ENCODE results near the gene SON.

SON gene

DNA sequence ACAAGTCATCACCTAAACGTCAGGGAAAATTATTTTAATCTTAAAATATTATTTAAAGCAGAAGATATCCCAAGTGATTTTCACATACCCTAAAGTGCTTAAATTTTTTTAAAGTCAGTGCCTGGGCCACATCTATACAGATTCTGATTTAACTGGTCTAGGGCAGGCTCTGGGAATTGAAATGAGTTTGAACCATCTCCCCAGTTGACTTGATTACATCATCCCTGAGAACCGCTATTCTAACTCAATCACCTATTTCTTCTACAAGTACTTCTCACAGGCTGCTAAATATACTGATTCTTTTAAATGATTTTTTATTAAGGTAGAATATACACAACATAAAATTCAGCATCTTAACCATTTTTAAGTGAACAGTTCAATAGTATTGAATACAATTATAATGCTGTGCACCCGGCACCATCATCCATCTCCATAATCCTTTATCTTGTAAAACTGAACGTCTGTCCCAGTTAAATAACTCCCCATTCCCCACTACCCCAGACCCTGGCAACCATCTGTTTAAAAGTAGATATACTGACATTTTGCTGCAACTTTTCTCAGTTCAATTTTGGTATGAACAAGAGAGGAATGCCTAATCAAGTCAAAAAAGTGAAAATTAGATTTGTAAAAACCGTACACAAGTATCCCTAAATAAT lies 20.4 kb upstream of the SON start:
- in situ Hi-C loops (cut with HindIII; ENCODE audit: low pct_unique_long_range_greater_than_20kb, low sequenced_read_pairs), result no loop called here
- DNase-seq (ENCODE audit: low read depth in 1 of 2, low spot score in 1 of 2), result no peak
- TF ChIP-seq JUND (IDR thresholded peaks at IDR 0.05; ENCODE audit: low read depth), result no peak

DNA sequence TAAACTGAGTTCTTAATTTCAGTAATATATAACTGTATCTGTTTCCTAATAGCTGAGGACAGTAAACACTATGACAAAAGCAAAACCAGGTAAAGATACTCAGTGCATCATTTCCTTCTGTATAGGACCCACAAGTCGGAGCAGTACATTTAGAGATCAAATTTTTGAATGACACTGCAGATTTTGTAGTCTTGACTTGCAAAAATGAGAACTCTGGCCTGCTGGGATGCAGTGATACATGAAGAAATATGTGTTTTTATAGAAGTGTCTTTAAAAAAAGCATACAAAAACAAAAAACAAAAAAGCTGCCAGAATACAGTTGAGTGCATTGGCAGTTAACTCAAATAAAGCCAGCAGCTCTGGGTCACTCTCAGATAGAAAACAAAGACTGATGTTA lies 19.9 kb upstream of the SON start:
- DNase-seq (ENCODE audit: low read depth in 1 of 2, low spot score in 1 of 2), result no peak
- no peak for TF ChIP-seq JUND (IDR thresholded peaks at IDR 0.05; ENCODE audit: low read depth)
- in situ Hi-C loops (cut with HindIII; ENCODE audit: low pct_unique_long_range_greater_than_20kb, low sequenced_read_pairs), result no loop called here

DNA sequence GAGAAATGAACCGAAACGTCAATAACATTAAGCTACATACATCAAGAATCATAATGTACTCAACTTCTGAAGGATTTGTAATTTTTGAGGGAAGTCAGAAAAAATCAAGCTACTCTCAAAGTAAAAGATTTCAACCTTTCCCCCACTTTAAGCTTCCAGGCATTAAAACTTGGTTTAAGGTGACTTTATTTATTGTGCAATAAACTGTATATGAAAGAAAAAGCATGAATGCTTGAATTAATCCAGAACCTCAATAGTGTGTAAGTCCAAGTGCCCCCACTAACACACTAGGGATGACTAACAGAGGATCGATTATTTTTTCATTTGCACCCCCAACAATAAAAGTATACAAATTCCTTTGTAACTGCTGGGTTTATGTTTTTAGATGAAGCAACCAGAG lies 11.8 kb upstream of the SON start:
- in situ Hi-C loops (cut with HindIII; ENCODE audit: low pct_unique_long_range_greater_than_20kb, low sequenced_read_pairs), result no loop called here
- TF ChIP-seq JUND (IDR thresholded peaks at IDR 0.05; ENCODE audit: low read depth), result no peak
- no peak for DNase-seq (ENCODE audit: low read depth in 1 of 2, low spot score in 1 of 2)

DNA sequence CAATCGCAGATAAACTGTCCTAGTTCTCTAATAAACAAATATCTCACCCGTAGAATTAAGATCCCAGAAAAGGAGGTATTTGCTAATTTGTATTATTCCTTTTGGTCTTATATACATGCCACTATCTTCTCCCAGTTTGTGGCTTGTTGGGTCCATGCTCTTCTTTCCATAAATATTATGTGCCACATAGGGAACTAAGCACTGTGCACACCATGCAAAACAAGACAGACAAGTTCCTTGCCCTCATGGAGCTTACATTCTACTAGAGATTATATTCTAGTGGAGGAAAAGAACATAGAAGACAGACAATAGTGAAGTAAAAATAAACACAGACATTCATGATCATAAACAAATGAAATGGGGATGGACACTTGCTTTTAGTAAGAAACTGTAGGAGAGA lies 5.6 kb upstream of the SON start:
- DNase-seq (ENCODE audit: low read depth in 1 of 2, low spot score in 1 of 2), result no peak
- in situ Hi-C loops (cut with HindIII; ENCODE audit: low pct_unique_long_range_greater_than_20kb, low sequenced_read_pairs), result no loop called here
- no peak for TF ChIP-seq JUND (IDR thresholded peaks at IDR 0.05; ENCODE audit: low read depth)

DNA sequence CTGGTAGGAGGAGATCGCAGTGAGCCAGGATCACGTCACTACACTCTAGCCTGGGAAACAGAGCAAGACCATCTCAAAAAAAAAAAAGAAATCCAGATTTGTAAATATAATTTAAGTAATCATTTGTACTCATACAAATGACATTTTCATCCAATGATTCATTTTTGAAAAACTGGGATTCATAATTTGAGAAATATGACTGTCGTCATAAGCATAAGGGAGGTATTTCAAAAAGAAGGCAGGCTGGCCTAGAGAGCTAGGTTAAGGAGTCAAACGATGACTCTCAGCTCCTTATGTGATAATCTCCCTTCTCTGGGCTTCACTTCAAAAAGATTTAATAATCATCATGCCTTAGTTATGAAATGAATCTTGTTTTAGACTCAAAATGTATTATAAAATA lies 3.2 kb upstream of the SON start:
- TF ChIP-seq JUND (IDR thresholded peaks at IDR 0.05; ENCODE audit: low read depth), result no peak
- in situ Hi-C loops (cut with HindIII; ENCODE audit: low pct_unique_long_range_greater_than_20kb, low sequenced_read_pairs), result no loop called here
- no peak for DNase-seq (ENCODE audit: low read depth in 1 of 2, low spot score in 1 of 2)

DNA sequence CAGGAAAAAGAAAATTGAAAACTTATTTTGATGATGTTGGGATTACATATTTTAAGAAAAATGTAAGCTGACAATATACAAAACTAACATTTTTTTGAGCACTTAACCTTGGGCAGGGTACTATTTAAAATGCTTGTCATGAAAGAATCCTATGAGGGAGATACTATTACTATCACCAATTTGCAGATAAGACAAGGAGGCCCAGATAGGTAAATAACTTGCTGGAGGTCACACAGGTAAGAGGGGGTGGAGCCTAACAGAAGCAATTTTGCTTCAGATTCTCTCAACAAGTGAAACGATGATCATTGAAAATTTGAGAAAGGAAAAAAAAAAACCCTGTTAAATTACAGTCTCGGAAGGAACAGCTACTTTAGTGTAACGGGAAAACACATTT lies 2.1 kb upstream of the SON start:
- in situ Hi-C loops (cut with HindIII; ENCODE audit: low pct_unique_long_range_greater_than_20kb, low sequenced_read_pairs), result no loop called here
- no peak for TF ChIP-seq JUND (IDR thresholded peaks at IDR 0.05; ENCODE audit: low read depth)
- DNase-seq (ENCODE audit: low read depth in 1 of 2, low spot score in 1 of 2), result no peak

DNA sequence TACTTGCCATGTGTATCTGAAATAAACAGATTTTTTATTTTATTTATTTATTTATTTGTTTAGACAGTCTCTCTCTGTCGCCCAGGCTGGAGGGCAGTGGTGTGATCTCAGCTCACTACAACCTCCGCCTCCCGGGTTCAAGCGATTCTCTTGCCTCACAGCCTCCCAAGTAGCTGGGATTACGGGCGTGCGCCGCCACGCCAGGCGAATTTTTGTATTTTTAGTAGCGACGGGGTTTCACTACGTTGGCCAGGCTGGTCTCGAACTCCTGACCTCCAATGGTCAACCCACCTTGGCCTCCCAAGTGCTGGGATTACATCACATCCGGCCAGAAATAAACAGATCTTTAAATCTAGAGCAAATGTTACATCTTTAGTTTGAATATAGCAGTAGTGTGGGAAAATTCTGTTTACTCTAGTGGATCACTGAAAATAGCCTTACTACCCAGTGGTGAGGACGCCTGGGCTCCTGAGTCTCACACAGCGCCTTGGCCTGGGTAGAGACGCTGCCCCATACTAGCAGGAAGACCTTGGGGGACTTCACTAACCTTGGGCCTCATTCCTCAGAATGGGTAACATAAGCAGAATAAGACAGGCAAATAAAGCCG lies 1.6 kb upstream of the SON start:
- in situ Hi-C loops (cut with HindIII; ENCODE audit: low pct_unique_long_range_greater_than_20kb, low sequenced_read_pairs), result no loop called here
- peak in 1 of 2 experiments; percentile 27 for DNase-seq (ENCODE audit: low read depth in 1 of 2, low spot score in 1 of 2)
- TF ChIP-seq JUND (IDR thresholded peaks at IDR 0.05; ENCODE audit: low read depth), result no peak

DNA sequence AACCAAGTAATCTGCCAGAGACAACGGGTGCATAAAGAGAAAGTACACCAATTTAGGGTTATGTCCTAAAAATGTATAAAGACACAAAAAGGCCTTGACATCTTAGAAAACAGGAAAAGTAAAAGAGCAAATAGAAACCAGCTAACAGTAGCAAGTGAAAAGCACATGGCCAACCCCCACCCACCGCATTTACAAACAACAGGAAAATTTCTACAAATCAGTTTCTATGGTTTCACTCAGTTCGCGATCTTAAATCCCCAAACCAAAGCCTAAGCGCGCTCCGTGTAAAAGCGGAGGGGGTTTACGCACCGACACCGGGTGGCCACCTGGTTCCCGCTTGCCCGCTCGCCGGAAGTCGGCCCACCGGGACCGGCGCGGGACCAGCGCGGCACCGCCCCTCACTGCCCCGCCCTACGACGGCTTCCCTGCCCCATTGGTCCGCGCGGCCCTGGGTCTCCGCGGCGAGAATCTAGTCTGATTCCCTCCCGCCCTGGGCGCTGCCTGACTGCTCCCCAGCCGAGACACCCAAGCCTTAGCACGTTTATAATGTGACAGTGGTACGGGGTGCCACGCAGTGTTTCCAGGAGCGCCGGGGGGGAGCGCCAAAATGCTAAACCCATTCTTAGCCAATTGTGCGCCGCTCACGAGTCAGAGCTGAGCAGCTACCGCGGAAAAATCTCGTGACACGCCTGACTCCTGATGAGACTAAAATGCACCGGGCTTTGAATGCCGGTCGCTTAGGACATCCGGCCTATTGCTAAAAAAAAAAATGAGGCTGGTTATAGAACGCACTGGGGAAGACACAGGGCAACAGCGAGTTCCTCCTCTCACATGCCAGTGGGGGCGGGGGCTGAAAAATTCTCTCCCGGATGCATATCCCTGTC lies 840 bp upstream of the SON start, which contains the start of gene GART:
Gene GART, minus strand, starts transcription at position 362 of the 884 bp plus-strand sequence. CDS start 2,802 bp downstream, outside the sequence.
- TF ChIP-seq JUND (IDR thresholded peaks at IDR 0.05; ENCODE audit: low read depth), result no peak
- DNase-seq (ENCODE audit: low read depth in 1 of 2, low spot score in 1 of 2), result peak; percentile 64 to 90
- in situ Hi-C loops (cut with HindIII; ENCODE audit: low pct_unique_long_range_greater_than_20kb, low sequenced_read_pairs), result no loop called here

DNA sequence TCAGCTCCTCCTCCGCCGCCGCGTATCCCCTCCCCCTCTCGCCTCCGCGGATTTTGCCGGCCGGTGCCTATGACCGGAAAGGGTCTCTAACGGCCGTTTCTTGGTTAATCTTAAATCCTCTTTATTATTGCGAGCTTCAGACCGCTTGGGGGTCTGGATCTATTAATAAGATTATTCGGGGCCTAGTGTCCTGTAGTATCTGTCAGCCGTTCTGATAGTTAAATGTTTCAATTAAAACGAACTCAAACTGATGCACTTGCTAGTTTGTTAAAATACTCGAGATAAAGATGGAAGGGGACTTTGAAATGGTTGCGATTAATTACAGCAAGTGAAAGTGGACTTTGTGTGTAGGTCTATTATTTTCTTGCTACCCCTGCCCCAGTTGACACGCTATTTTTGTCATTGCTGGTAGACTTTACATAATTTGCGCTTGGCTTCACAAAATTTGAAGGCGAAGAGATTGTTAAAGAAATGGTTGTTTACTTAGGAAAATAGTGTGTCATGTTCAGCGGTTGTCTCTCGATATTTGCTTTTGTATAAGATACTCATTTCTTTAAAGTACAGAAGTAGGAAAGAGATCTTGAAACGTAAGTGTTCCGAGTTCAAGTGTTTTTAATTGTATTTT lies 779 bp downstream of the SON start:
- TF ChIP-seq JUND (IDR thresholded peaks at IDR 0.05; ENCODE audit: low read depth), result no peak
- in situ Hi-C loops (cut with HindIII; ENCODE audit: low pct_unique_long_range_greater_than_20kb, low sequenced_read_pairs), result no loop called here
- no peak for DNase-seq (ENCODE audit: low read depth in 1 of 2, low spot score in 1 of 2)

DNA sequence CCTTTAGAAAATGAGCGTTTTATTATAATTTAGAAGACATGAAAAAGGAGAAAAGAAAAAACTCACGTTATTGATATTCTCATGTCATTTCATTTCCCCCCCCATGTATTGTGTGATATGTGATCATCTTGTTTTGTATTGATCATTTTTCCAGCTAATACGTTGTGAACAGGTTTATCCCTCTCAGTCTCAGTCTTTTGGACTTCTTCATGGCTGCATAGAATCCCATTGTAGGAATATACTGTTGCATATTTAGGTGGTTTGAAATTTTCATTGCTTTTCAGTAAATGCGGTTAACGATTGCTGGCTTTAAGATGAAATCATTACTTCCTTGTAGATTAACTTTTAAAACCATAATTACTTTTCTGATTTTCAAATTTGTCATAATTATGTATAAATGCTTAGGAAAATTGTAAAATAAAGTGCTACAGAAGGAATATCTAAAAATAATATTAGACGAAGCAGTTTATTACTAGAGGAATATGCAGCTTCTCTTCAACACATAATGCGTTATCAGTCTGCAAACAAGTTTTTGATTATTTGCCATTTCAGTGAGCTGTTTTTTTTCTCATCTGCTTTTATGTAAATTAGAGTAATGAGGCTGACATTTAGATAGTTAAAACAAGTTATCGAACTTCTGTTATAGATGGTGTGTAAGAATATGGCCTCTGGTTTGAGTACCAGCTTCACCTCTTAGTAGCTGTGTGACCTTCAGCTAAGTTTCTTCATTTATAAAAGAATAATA lies 1.8 kb downstream of the SON start:
- no peak for DNase-seq (ENCODE audit: low read depth in 1 of 2, low spot score in 1 of 2)
- no peak for TF ChIP-seq JUND (IDR thresholded peaks at IDR 0.05; ENCODE audit: low read depth)
- in situ Hi-C loops (cut with HindIII; ENCODE audit: low pct_unique_long_range_greater_than_20kb, low sequenced_read_pairs), result no loop called here

DNA sequence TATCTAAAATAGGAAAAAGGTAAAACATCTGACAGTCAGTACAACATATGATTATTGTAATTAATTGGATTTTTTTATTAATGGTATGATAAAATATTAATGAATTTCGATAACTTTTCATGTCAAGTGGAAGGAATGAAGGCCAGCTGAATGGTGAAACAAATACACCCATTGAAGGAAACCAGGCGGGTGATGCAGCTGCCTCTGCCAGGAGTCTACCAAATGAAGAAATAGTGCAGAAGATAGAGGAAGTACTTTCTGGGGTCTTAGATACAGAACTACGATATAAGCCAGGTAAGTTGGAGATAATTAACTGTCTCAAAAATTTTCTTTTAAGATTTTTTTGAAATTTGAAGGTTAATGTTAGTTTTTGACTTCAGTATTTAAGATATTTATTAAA lies 3.2 kb downstream of the SON start:
- no peak for DNase-seq (ENCODE audit: low read depth in 1 of 2, low spot score in 1 of 2)
- TF ChIP-seq JUND (IDR thresholded peaks at IDR 0.05; ENCODE audit: low read depth), result no peak
- in situ Hi-C loops (cut with HindIII; ENCODE audit: low pct_unique_long_range_greater_than_20kb, low sequenced_read_pairs), result no loop called here
